Ammon's horn (tissue), 1 donor: ENCODE results near the gene SHLD1.
"Not testable (repeated sequence)": the region's sequence is repeated elsewhere in the genome, so short reads cannot be mapped to it uniquely, and the experiment has no call there.

Source experiments
- DNase-seq: peaks from one replicate; pipeline ENCODE4 v3.0.0-alpha.2; 2016; ENCODE audit warnings: low spot score

Gene SHLD1

GRCh38 chr20:5781367-5781766, 31.2 kb downstream of the SHLD1 start:
- not testable (repeated sequence) for DNase-seq

DNA sequence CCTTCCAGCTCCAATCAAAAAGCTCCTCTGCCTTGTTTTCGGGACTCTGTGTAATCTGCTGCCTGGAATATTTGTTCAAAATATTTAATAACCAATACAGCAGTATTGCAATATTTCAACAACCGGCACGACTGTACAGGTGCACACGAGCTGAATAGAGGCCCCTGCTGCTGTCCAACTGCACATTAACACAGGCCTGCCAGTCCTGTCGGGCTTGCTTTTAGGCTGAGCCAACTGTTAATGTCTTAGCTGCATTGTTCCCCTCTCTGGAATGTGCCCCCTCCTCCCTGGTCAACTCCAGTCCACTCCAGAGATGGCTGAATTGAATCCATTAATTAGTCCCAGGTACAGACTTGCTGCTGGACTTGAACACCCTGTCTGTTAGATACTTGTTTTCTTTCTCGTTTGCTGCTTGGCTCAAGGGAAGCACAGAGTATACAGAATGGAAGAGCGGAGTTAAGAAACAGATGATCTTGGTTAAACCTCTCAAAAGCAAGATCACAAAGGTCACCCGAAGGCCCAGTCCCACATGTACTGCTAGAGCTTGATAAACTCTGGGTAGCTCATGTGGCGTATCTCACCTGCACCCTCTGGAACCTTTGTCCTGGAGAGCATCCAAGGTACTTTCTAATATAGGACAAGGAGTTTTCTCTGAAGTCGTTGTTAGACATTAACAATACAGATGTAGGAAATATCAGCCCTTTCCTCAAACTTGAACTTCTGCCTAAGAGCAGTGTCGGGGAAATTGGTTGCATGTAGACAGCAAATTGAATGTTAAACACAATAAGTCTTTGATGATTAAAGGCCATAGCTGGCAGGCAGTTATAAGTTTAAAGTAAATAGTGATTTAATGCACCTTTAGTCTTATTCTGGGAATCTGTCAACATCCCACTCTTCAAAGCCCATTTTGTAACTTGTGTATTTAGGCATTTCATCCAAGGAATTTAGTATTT, 31.9 kb downstream of the SHLD1 start:
- DNase-seq, result no peak

- DNase-seq, result no peak
Measured at GRCh38 chr20:5784735-5785134, 34.5 kb downstream of the SHLD1 start.

GRCh38 chr20:5785146-5785545, 34.9 kb downstream of the SHLD1 start:
- no peak for DNase-seq

DNA sequence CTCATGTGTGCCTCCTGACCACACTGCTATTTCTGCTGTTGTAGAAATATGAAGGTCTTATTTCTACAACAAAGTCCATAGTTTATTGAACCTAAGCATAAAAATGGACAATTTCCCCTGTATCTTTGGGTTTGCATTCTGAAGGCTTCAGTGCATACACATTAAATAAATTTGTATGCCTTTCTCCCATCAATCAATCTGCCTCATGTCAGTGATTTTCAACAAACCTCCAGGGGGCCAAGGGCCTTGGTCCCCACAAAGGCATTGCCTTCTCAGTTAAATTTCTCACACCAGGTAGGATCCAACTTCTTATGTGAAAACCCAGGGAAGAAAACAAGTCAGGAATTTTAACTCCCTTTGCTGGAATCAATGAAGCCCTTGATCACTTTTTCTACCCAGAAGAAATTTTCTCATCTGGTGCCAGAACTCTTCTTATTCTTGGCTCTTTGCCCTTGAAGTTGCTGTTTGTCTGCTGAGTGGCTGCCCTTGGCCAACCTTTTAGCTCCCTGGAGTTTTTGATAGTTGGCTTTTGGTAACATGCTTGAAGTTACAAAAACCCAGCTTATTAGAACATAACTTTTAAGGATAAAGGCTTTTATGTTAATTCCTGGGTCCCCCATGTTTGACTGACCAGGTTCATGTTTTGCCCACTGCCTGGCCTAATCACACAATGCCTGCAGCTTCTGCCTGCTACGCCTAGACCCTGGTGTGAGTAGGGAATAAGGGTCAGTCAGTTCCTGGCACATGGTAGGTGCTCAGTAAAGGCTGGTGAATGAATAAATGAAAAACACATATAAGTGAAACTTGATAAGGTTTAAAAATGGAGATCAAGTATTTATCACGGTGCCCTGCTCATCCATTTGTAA, 37.0 kb downstream of the SHLD1 start:
- DNase-seq, result no peak

- DNase-seq, result no peak
Measured at GRCh38 chr20:5787796-5788165, 37.6 kb downstream of the SHLD1 start.

- DNase-seq, result peak; percentile 93
Measured at GRCh38 chr20:5788385-5788895, 38.2 kb downstream of the SHLD1 start.

- no peak for DNase-seq
Measured at GRCh38 chr20:5789827-5790226, 39.6 kb downstream of the SHLD1 start.

GRCh38 chr20:5793916-5794315, 43.7 kb downstream of the SHLD1 start:
- no peak for DNase-seq

- no peak for DNase-seq
Measured at GRCh38 chr20:5796331-5797040, 46.3 kb downstream of the SHLD1 start.

DNA sequence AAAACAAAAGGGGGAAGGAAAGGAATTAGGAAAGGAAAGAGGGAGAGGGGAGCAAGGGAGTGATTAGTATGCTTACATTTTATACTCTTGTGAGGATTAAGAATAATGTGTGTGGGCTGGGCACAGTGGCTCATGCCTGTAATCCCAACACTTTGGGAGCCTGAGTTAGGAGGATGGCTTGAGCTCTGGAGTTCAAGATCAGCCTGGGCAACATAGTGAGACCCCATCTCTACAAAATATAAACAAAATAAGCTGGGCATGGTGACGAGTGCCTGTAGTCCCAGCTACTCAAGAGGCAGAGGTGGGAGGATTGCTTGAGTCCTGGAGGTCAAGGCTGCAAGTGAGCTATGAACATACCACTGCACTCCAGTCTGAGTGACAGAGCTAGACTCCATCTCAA, 47.0 kb downstream of the SHLD1 start:
- DNase-seq, result no peak

DNA sequence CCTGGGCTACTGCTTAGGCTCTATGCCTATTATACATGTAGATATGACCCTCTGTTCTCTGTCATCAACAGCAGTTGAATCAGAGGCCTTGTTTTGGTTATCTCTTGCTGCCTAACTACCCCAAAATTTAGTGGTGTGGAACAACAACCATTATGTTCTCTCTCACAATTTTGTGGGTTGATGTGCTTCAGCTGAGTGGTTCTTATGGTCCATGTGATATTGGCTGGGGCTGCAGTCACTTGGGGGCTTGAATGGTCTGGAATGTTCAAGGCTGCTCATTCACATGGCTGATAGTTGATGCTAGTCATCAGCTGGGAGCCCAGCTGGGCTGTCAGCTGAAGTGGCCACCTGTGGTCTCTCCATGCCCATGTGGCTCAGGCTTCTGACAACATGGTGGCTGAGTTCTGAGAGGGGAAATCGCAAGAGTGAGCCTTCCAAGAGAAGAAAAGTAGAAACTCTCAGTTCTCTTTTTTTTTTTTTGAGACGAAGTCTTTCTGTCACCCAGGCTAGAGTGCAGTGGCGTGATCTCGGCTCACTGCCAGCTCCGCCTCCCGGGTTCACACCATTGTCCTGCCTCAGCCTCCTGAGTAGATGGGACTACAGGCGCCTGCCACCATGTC, 47.8 kb downstream of the SHLD1 start:
- no peak for DNase-seq

DNA sequence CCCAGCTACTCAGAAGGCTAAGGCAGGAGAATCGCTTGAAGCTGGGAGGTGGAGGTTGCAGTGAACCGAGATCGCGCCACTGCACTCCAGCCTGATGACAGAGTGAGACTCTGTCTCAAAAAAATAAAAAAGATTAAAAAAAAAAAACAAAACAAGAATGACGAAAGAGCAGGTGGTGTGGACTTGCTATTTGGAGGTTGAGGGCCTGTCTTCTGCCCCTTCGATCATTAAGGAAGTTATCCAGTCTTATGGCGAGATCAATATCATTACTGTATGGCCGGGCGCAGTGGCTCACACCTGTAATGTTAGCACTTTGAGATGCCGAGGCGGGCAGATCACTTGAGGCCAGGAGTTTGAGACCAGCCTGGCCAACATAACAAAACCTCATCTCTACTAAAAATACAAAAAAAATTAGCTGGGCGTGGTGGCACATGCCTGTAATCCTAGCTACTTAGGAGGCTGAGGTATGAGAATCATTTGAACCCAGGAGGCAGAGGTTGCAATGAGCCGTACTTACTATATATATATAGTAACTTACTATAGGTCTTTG, 53.6 kb downstream of the SHLD1 start:
- DNase-seq, result not testable (repeated sequence)

DNA sequence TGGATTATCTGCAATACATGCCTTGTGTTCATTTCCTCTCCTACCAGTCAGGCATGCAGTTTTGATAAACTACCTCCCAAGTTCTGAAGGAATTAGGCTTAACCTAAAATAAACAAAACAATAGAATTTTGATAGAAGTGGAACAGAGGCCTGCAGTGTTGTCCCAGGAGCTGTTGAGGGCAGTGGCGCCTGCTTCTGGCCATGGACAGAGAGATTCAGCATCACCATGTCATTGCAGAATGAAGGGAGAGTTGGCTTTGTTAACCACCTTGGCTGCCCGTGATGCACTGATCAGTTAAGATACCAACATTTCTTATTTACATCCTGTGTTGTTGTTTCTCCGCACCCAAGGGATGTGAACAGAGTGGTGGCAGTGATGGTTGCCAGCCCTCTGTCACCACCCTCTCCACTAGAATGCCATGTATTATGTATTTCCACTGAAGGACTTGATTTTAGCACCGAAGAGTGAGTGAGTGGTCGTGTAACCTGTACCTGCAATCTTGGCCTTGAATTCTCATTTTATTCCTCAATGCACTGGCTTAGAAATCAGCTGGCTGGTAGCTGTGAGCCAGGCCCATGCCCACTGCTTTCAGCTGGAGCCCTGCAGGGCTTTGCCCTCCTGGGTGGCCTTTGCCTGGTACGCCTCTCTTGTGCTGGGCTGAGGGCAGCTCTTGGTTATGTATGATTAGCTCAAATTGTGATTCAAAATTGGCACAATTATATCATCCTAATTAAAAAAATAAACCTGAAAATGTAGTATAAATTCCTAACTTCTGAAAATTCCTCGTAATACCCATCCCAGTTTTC, 56.5 kb downstream of the SHLD1 start:
- DNase-seq, result no peak

GRCh38 chr20:5807431-5807830, 57.2 kb downstream of the SHLD1 start:
- DNase-seq, result no peak

DNA sequence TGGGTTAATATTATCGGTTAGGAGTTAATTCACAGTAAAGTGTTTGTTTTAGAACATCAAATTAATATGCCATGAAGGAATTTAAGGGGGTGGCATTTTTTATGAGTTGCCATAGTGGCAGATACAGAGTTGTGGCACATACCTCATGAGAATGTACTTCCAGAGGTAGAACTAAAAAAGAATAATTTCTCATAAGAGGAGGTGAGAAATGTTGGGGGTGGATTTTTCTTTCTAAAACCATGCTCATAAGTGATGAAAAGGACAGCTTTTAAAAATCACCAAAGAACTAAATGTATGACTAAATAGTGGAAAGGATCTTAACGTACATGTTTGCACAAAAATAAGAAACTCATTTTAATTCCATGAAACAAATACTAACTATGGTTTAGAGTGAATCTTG, 58.7 kb downstream of the SHLD1 start:
- no peak for DNase-seq

DNA sequence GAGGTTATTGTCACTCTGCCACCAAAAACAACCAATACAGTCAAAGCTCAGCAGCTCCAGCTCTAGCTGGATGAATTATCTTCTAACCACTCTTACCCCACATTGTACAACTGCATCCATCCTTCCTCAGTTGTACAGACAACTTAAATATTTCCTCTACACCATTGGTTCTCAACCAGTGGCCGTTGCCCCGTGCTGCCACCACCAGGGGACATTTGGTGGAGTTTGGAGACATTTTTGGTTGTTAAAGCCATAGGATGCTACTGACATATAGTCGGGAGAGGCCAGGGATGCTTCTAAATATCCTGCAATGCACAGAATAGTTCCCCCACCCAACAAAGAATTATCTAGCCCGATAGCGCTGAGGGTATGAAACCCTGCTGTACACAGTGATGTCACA, 59.3 kb downstream of the SHLD1 start:
- no peak for DNase-seq

DNA sequence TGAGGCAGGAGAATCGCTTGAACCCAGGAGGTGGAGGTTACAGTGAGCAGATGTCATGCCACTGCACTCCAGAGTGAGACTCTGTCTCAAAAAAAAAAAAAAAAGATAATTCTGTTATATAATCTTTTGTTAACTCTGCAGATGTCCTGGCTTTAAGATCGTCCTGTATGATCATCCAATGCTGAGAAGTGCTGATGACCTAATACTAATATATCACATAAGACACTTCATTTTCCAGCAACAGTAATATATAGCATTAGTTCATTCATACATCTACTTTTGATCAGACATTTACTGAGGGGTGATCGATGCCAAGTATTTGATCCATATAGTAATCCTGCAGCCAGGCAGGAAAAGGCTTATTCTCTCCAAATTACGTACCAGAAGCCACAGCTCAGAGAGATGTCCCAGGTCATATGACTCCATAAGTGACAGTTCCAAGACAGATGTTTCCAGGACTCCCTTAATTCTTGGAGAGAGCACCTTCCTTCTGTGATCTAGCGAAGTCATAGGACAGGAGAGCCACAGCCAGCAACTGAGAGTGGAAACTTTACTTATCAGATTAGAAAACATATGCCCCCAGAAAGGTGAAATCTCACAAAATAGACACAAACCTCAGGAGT, 60.7 kb downstream of the SHLD1 start:
- DNase-seq, result no peak

DNA sequence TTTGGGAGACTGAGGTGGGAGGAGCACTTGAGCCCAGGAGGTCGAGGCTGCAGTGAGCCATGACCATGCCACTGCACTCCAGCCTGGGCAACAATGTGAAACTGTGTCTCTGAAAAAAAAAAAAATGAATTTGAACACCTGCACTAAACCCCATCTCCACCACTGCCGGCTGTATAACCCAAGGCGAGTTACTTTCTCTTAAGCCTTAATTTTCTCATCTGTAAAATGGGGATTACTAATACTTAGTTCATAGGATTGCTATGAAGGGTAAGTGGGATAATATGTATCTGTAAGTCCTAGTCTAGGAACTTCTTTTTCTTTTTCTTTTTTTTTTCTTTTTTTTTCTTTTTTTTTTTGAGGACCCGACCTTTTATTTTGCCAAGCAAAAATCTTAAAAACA, 61.5 kb downstream of the SHLD1 start:
- no peak for DNase-seq

- no peak for DNase-seq
Measured at GRCh38 chr20:5818346-5818681, 68.1 kb downstream of the SHLD1 start.
